T-helper 1 cell (primary cell): ENCODE results near the gene ATP8A1.

Source experiments
- DNase-seq, 5 donors: peaks; one replicate each; pipeline ENCODE4 v3.0.0-alpha.2; 2012 to 2020

ATP8A1 gene

GRCh38 chr4:42562016-42562415 lies 94.9 kb downstream of the ATP8A1 start:
- no peak for DNase-seq

GRCh38 chr4:42561031-42561430 lies 95.9 kb downstream of the ATP8A1 start:
- no peak for DNase-seq

- no peak for DNase-seq
These were observed 96.4 kb downstream of the ATP8A1 start for GRCh38 chr4:42560467-42560861.

- no peak for DNase-seq
These were observed 98.7 kb downstream of the ATP8A1 start for GRCh38 chr4:42558156-42558555.

- no peak for DNase-seq
These were observed 101.1 kb downstream of the ATP8A1 start for GRCh38 chr4:42555828-42556227.

DNA sequence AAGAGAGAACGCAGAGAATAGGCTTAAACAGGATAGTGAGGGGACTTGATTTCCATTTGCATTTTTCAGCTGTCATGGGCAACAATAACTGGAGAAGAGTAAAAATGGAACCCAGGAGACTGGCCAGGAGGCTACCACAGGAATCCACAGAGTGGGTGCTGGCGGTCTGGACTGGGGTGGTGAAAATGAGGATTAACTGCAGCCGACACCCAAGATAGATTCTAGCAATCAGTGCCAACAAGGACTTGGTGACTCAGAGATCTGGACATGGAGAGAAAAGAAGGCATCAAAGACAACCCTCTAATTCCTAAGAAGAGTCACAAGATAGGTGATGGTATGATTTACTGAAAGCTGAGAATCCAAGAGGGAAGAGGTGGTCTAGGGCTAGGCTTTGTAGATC lies 102.8 kb downstream of the ATP8A1 start:
- no peak for DNase-seq

DNA sequence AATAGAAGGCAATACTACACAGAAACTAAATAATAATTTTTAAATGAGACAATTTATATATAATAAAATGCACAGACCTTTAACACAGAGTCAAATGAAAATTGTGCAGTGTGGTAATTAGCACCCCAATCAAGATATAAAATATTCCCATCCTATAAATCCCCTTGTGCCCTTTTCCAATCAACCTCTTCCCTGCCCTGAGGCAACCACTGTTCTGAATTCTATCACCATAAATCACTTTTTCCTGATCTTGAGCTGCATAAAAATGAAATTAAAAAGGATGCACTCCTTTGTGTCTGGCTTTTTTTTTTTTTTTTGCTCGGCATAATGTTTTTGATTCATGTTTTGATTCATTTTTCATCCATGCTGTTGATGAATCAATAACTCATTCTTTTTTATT lies 107.0 kb downstream of the ATP8A1 start:
- no peak for DNase-seq

DNA sequence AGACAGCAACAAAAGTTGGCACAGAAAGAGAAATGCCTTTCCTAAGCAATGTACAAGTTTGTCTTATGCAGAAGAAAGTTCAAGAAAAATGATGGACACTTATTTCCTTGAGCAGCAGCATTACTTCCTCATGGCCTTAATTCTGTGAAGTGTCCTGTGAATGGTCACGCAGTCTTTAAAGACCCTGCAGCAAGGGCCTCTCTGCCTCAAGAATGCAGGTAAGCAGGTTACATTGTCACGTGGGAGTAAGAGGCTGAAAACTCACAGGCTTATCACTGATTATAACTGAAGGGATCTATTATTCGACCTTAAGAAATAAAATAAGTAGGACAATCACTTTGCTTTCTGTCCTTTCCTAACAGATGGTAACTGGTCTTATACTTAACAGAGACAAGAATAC lies 109.1 kb downstream of the ATP8A1 start:
- DNase-seq = no peak

DNA sequence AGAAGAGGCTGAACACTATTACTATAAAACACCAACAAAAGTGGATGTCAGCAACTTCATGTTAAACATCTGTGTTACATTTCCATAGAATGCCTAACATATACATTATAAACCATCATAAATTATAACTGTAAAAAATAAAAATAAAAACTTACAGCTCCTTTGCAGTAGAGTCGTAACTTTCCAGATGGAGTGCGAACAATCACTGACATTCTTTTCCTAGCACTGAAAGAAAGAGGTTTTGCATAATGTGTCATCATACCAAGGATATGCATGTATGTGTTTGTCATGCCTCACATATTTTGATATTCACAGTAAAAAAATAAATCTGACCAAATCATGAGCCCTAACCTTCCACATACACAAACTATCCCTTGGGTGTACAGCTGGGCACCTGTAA lies 113.1 kb downstream of the ATP8A1 start:
- DNase-seq = no peak

GRCh38 chr4:42543126-42543525 lies 113.8 kb downstream of the ATP8A1 start:
- DNase-seq = no peak

DNA sequence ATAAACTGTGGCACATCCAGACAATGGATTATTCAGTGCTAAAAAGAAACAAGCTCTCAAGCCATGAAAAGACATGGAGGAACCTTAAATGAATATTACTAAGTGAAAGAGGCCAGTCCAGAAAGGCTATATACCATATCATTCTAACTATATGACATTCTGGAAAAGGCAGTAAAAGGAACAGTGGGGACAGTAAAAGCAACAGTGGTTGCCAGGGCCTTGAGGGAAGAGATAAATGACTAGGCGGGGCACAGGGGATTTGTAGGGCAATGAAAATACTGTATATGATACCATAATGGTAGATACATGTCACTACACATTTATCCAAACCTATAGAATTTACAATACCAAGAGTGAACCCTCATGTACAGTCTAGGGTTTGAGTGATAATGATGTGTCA lies 115.3 kb downstream of the ATP8A1 start:
- no peak for DNase-seq

DNA sequence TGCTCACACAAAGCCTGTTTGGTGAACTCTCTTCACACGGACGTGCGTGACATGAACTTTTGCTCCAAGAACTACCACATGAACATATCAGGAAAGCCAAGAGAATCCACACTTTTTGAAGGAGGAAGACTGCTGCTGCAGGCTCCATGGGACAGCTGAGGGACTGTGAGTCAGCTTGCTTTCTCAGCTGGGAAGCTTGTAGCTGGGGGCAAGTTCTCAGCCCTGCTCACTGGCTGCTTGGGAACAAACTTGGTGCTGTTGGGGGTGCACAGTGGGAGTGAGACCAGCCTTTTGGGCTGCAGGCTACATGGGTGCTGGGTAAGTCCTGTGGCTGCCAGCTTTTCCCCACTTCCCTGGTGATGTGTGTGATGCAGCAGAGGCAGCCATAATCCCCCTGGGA lies 123.9 kb downstream of the ATP8A1 start:
- no peak for DNase-seq

DNA sequence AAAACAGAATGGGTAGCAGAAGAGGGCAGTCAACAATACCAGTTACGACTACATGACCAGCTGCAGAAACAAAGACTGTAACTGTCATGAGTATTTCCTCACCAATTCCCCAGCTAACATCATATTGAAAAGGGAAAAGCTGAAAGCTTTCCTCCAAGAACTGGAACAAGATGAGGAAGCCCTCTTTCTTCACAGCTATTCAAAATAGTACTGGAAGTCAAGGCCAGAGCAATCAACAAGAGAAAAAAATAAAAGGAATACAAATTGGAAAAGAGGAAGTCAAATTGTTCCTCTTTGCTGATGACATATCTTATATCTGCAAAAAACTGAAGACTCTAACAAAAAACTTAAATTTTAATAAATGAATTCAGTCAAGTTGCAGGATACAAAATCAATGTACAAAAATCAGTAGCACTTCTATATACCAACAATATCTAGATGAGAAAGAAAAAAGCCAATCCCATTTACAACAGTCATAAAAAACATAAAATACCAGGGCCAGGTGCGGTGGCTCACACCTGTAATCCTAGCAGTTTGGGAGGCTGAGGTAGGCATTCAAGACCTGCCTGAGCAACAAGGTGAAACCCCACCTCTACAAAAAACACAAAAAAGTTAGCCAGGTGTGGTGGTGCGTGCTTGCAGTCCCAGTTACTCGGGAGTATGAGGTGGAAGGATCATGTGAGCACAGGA lies 125.4 kb downstream of the ATP8A1 start:
- DNase-seq = no peak

DNA sequence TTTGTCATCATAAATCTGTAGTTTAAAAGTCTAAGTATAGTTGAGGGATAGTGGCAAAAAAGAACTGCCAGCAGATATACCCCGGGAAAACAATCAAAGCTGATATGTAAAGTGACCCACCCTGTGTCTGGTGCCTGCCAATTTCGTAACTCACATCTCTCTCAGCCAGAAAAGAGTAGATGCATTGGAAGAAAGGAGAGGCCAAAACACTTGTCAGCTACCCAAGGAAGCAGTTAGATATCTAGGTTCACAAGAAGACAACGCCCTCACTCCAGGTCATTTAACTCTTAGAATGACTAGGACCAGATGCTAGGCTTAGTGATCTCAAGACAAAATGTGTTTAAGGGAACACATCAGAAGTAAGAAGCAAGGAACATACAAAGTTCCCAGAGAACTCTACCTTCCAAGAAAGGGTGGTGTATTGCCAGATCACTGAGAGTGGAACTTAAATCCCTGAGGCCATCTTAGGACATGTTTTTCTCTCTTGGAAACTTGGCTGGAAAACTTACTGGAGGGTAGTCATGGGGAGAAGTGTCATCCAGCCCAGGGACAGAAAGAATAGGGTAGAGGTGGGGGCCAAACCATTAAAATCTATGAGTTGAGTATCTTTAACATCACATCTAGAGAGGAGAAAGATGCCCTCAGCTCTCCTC lies 133.7 kb downstream of the ATP8A1 start:
- DNase-seq = no peak

- peak in 4 of 5 donors; percentile 4 to 42 (median 32) for DNase-seq
These were observed 137.0 kb downstream of the ATP8A1 start for GRCh38 chr4:42519803-42520417.

GRCh38 chr4:42515156-42515884 lies 141.6 kb downstream of the ATP8A1 start:
- DNase-seq = no peak

DNA sequence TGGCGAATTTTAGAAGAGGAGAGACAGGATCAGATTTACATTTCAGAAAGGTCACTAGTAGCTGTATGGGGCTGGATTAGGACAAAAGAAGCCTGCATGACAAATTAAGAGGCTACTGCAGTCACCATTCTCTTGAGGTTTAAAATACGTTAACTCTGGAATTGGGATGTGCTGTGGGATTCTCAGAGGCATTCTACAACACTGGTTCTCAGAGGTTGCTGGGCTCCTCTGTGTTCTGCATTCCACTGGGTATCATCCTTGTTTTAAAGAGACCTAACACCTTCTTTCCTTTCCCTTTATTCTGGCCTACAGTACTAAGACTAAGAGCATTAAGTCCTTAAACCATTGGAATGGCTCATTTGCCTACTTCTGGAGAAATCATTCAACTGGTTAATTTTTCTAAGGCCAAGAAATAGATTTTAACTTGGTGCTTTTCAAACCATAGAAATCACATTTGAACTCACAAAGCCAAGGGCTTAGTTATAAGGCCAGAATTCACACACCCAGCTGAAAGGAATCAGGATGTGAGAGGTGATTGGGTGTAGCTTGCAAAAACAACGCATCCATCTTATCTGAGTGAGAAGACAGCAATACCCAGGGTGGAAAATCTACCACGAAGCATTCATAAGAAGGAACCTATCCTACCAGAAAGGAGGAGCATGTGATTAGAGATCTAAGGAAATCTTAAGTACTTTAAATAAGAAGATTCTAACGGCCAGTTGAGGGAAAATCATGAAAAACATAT lies 143.0 kb downstream of the ATP8A1 start:
- no peak for DNase-seq

DNA sequence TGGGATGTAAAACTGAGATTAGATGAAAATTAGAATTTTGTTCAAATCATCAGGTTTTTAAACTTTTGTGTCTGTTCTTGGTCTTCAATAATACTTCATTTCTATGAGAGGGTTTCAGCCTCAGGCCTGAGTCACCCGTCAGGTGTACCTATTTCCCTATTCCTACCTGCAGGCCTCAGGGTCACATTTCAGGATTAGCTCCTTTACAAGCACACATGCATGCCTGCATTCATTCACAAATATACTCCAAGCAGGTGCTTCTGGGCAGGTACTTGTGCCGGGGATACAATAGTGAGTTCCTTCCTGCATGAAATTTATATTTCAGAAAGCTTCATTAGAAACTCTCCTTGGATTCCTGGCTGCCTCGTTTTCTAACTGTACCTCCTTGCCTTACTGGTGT lies 144.7 kb downstream of the ATP8A1 start:
- DNase-seq = no peak

- DNase-seq = no peak
These were observed 146.7 kb downstream of the ATP8A1 start for GRCh38 chr4:42510225-42510624.

DNA sequence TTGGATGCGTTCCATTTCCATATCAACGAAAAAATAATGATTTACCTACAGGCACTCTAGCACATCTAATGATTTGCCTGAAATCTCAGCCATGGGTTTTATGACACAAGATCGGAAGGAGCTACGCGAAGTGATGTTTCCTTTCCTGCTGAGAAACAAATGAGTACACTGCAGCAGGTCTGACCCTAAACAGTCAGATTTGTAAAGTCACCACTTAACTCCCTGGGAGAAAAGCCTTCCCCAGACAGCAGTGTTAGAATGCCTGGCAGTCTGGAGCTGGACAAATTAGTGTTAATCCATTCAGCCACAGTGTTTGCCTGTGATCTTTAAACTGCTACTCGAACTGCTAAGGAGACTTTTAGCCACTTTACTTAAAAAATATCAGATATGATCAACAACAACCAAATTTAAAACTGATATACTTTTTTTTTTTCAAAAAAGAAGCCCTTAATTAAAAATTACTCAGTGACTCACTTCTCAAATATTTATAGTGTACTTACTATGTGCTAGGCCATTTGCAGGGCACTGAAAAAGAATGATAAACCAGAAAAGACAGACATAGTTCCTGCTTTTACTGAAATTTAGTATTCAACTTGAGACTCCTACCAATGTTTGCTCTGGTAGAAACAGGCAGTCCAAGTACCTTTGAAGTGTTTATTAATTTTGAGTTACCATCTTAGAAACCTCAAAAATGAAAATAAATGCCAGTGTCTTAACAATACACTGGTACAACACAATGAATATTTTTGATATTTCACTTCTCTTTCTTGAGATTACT lies 155.1 kb downstream of the ATP8A1 start:
- DNase-seq = no peak

GRCh38 chr4:42498040-42498439 lies 158.9 kb downstream of the ATP8A1 start:
- no peak for DNase-seq
